Progenitor cell of endocrine pancreas (in vitro differentiated cells): ENCODE measurements around the gene ZNF286A. TPM values are rescaled to one million over a fixed set of nuclear protein-coding genes. Genes with fewer than 3 reads are reported as not detected.
A peak's percentile ranks its signal among the peaks of the same experiment; 100 is the strongest.
"Not testable (repeated sequence)": the region's sequence is repeated elsewhere in the genome, so short reads cannot be mapped to it uniquely, and the experiment has no call there.

ENCODE experiments used
- DNase-seq: peaks from one replicate; pipeline ENCODE4 v3.0.0; 2021; ENCODE audit warnings: low spot score; ENCODE audit not compliant: unreplicated experiment
- H3K27ac Mint-ChIP-seq: 2 replicates; pipeline ENCODE4 v1.8.0; 2021; ENCODE audit warnings: mild to moderate bottlenecking, moderate library complexity, mixed read lengths
- H3K27me3 Mint-ChIP-seq: 2 replicates; pipeline ENCODE4 v1.8.0; 2021; ENCODE audit warnings: mixed read lengths
- H3K36me3 Mint-ChIP-seq: 2 replicates; pipeline ENCODE4 v1.8.0; 2022; ENCODE audit warnings: mixed read lengths; ENCODE audit not compliant: insufficient read depth
- H3K4me1 Mint-ChIP-seq: 2 replicates; pipeline ENCODE4 v1.8.0; 2021; ENCODE audit warnings: low read depth, mixed read lengths
- H3K4me3 Mint-ChIP-seq: 2 replicates; pipeline ENCODE4 v1.8.0; 2021; ENCODE audit warnings: low read depth, mild to moderate bottlenecking, moderate library complexity, mixed read lengths
- H3K9me3 Mint-ChIP-seq: 2 replicates; pipeline ENCODE4 v1.8.0; 2021; ENCODE audit warnings: low read depth, mixed read lengths
- total RNA-seq: library from RNA; stranded (reverse); gene quantifications from 2 replicates; pipeline ENCODE4 v1.2.1, GENCODE V29; 2021
- TF ChIP-seq, protein P1 (sequence below): fragments of 200-600 bp; sonication (generic); IDR thresholded peaks from one replicate; pipeline ENCODE4 v1.5.0; 2021; ENCODE audit warnings: antibody characterized with exemption, mild to moderate bottlenecking; ENCODE audit not compliant: unreplicated experiment

The ZNF286A gene
- total RNA-seq, 1 donor from 2014 or later: 97.0 TPM

DNA sequence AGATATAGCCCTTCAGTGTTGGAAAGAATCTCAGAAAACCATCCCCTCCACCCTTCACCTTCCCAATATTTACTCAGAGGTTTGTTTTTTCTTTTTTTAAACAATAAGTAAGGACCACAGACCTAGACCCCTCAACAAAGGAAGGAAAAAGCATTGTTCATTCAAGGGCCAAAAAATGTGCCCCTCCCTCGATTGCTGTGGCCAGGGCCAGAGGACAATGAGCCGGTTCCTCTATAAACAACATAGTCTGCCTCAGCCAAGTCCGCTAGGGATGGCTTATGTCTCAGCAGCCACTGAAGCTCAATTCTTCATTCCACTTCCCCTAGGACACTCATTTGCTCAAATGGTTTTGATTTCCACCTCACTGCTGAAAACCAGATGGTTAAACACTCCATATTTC is 39.5 kb upstream of the ZNF286A start:
- H3K36me3 Mint-ChIP-seq: peaks cover 10% of the 10 kb centered on the region
- peaks cover 10% of the 10 kb centered on the region for H3K4me1 Mint-ChIP-seq
- H3K27me3 Mint-ChIP-seq: no peaks in the 10 kb centered on the region
- peak overlapping the region; percentile 72 for H3K27ac Mint-ChIP-seq
- TF ChIP-seq, protein P1, sequence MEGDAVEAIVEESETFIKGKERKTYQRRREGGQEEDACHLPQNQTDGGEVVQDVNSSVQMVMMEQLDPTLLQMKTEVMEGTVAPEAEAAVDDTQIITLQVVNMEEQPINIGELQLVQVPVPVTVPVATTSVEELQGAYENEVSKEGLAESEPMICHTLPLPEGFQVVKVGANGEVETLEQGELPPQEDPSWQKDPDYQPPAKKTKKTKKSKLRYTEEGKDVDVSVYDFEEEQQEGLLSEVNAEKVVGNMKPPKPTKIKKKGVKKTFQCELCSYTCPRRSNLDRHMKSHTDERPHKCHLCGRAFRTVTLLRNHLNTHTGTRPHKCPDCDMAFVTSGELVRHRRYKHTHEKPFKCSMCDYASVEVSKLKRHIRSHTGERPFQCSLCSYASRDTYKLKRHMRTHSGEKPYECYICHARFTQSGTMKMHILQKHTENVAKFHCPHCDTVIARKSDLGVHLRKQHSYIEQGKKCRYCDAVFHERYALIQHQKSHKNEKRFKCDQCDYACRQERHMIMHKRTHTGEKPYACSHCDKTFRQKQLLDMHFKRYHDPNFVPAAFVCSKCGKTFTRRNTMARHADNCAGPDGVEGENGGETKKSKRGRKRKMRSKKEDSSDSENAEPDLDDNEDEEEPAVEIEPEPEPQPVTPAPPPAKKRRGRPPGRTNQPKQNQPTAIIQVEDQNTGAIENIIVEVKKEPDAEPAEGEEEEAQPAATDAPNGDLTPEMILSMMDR: no peak
- DNase-seq: no peak
- no peak overlapping the region for H3K4me3 Mint-ChIP-seq
- no peaks in the 10 kb centered on the region for H3K9me3 Mint-ChIP-seq

DNA sequence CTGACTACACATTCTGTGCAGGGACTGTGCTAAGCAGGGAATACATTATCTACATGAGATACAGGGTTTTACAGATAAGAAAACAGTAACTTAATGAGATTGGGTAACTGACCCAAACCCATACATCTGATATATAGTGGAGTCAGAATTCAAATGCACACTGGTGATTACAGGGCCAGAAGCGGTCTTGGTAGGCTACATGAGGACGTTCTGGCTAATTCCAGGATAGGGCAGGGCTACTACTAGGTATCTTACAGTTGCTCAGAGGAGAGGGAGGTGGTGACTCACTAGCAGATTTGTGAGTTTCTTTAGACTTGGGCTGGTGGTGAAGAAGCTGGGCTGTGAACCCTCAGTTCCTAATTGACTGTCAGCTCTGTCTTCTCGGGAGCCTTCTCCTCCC is 36.9 kb upstream of the ZNF286A start:
- Mint-ChIP-seq H3K27me3 (no peaks in the 10 kb centered on the region), H3K9me3 (no peaks in the 10 kb centered on the region), H3K4me1 (peaks cover 6% of the 10 kb centered on the region), H3K4me3 (no peak overlapping the region), H3K27ac (no peak overlapping the region), H3K36me3 (peaks cover 8% of the 10 kb centered on the region)
- TF ChIP-seq, protein P1: no peak
- DNase-seq: no peak

DNA sequence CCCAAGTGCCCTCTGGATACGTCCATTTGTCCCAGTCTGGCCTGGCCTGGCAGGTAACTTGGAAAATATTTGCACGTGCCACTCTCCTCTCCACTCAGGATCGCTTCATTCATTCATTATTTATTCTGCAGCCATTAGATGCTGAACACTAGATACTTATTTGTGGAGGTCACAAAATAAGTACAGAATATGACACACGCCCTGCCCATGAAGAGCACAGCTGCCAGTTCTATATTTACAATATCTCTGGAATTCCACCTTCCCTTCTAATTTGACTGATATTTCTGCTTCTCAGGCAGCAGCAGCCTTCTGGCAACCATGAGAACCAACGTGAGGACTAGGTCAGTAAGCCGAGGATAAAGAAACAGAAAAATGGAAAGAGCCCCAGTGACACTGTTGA is 36.4 kb upstream of the ZNF286A start:
- TF ChIP-seq, protein P1: no peak
- H3K27me3 Mint-ChIP-seq: no peaks in the 10 kb centered on the region
- peaks cover 6% of the 10 kb centered on the region for H3K4me1 Mint-ChIP-seq
- no peaks in the 10 kb centered on the region for H3K9me3 Mint-ChIP-seq
- no peak overlapping the region for H3K4me3 Mint-ChIP-seq
- H3K27ac Mint-ChIP-seq: no peak overlapping the region
- H3K36me3 Mint-ChIP-seq: peaks cover 11% of the 10 kb centered on the region
- DNase-seq: no peak

DNA sequence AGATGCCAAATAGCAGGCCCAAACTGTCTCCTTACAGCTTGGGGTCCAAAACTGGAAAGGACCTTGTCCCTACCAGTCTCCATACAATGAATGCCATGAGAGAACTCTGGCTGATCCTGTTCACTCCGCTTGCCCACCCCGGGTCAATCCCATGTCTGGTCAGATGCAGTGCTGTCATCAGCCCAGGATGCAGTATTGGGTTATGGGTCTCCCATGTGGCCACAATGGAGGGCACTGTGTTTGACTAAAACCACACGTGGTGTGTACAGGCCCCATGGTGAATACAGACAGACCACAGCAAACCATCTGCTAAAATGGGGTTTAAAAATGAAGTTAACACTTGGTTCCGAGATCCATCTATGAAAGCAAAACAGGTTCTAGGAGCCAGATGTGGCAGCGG is 35.9 kb upstream of the ZNF286A start:
- Mint-ChIP-seq H3K36me3 (peaks cover 11% of the 10 kb centered on the region), H3K9me3 (no peaks in the 10 kb centered on the region), H3K4me1 (peaks cover 6% of the 10 kb centered on the region), H3K4me3 (no peak overlapping the region), H3K27ac (no peak overlapping the region), H3K27me3 (no peaks in the 10 kb centered on the region)
- no peak for DNase-seq
- TF ChIP-seq, protein P1: no peak

DNA sequence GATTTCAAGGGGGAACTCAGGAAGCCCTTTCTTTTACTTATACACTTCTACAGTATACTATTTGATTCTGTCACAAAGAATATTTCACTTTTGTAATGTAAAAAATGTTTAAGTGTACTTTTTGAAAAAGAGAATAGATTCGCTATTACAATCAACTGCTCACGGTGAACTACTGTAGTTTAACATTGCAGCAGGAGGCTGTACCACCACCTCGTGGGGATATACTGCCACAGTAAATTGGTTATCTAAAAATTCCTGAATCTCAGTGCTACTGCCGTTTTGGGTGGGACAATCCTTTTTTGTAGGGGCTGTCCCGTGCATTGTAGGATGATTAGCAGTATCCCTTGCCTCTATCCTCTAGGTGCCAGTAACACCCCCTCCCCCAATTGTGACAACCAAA is 30.0 kb upstream of the ZNF286A start:
- not testable (repeated sequence) for H3K9me3 Mint-ChIP-seq

GRCh38 chr17:15674640-15675039 is 24.9 kb upstream of the ZNF286A start:
- not testable (repeated sequence) for H3K9me3 Mint-ChIP-seq, H3K27me3 Mint-ChIP-seq, H3K4me3 Mint-ChIP-seq, DNase-seq, H3K27ac Mint-ChIP-seq, H3K4me1 Mint-ChIP-seq
- H3K36me3 Mint-ChIP-seq: peaks cover 13% of the 10 kb centered on the region

More for the DNA sequence above, 30.0 kb upstream of the ZNF286A start:
- H3K4me3 Mint-ChIP-seq, H3K27me3 Mint-ChIP-seq, H3K4me1 Mint-ChIP-seq, H3K36me3 Mint-ChIP-seq, H3K27ac Mint-ChIP-seq, DNase-seq: not testable (repeated sequence)
- TF ChIP-seq, protein P1: peak; percentile 7

GRCh38 chr17:15675991-15676390 is 23.6 kb upstream of the ZNF286A start:
- not testable (repeated sequence) for H3K4me1 Mint-ChIP-seq, DNase-seq
- H3K36me3 Mint-ChIP-seq: peaks cover 13% of the 10 kb centered on the region

GRCh38 chr17:15683135-15683534 is 16.4 kb upstream of the ZNF286A start:
- H3K27ac Mint-ChIP-seq, H3K36me3 Mint-ChIP-seq, H3K9me3 Mint-ChIP-seq, H3K4me1 Mint-ChIP-seq, H3K27me3 Mint-ChIP-seq, DNase-seq: not testable (repeated sequence)
- H3K4me3 Mint-ChIP-seq: peak overlapping the region; percentile 92

More at GRCh38 chr17:15675991-15676390, 23.6 kb upstream of the ZNF286A start:
- not testable (repeated sequence) for H3K27me3 Mint-ChIP-seq, H3K4me3 Mint-ChIP-seq, H3K9me3 Mint-ChIP-seq, H3K27ac Mint-ChIP-seq
